IPS-18c (cell line): Measurements from ENCODE around the gene TRIM29.

Experiments
- H3K4me3 ChIP-seq: 2 replicates; pipeline ENCODE4 v1.7.0; 2013; ENCODE audit warnings: low read depth, mild to moderate bottlenecking, low read length, moderate library complexity; ENCODE audit not compliant: insufficient read depth
- H3K9me3 ChIP-seq: one replicate; pipeline ENCODE4 v1.6.1; 2013; ENCODE audit warnings: mild to moderate bottlenecking, low read length, moderate library complexity; ENCODE audit not compliant: control insufficient read depth, insufficient read depth

TRIM29 gene

GRCh38 chr11:120174866-120175265, 37.0 kb upstream of the TRIM29 start:
- no peak overlapping the region for H3K4me3 ChIP-seq

DNA sequence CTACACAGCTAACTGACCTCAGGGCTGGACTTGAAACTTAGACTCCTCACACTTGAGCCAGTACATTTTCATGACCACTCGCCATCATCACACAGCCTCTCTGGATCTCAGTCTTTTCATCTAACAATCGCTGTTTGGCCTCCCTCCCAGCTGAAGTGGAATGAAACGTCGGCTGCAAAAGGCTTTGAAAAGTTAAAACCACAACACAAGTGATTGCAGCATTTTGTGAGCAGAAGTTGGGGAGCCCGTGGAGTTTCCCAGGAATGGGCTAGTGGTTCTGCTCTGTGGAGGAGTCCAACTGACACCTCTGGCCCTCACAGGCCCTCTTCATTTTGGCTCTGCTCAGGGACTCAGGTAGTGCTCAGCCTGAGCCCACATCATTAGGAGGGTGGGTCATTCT, 35.9 kb upstream of the TRIM29 start:
- Histone ChIP-seq H3K9me3 (no peaks in the 10 kb centered on the region), H3K4me3 (no peak overlapping the region)

More at GRCh38 chr11:120174866-120175265, 37.0 kb upstream of the TRIM29 start:
- no peaks in the 10 kb centered on the region for H3K9me3 ChIP-seq

GRCh38 chr11:120173019-120173705, 35.2 kb upstream of the TRIM29 start:
- Histone ChIP-seq H3K4me3 (no peak overlapping the region), H3K9me3 (no peaks in the 10 kb centered on the region)

- Histone ChIP-seq H3K9me3 (no peaks in the 10 kb centered on the region), H3K4me3 (no peak overlapping the region)
Measured at GRCh38 chr11:120172054-120172911, 34.4 kb upstream of the TRIM29 start.

GRCh38 chr11:120170741-120171261, 32.9 kb upstream of the TRIM29 start:
- Histone ChIP-seq H3K9me3 (no peaks in the 10 kb centered on the region), H3K4me3 (no peak overlapping the region)

DNA sequence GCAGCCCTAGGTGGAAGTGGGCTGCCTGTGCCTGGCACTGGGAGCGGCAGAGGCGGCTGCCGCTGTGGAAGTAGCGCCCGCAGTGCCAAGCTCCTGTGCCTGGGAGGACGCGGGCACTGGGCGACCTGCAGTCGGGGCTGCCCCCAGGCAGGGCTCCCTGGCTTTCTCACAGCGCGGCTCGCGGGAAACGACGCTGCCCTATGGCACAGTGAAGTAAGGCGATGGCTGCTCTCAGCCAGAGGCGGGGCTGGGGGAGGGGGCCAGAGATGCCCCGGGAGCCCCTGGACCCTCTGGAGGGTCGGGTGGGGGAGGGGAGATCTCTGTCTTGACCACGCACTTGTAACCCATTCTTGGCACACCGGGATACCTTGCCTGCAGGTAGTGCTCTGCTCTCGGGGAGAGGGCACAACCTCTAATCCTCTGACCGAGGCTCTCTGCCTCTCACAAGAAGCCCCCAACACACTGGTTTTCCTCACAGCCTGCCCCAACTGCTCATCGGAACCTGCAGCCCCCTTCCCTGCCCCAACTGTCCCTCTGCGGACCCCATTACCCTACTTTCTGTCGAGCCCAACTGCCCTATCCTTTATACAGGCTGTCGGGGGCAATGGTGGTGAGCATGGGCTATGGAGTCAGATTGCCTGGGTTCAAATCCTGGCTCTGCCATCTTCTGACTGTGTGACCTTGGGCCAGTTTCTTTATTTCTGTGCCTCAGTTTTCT, 32.2 kb upstream of the TRIM29 start:
- no peaks in the 10 kb centered on the region for H3K9me3 ChIP-seq
- H3K4me3 ChIP-seq: no peak overlapping the region

DNA sequence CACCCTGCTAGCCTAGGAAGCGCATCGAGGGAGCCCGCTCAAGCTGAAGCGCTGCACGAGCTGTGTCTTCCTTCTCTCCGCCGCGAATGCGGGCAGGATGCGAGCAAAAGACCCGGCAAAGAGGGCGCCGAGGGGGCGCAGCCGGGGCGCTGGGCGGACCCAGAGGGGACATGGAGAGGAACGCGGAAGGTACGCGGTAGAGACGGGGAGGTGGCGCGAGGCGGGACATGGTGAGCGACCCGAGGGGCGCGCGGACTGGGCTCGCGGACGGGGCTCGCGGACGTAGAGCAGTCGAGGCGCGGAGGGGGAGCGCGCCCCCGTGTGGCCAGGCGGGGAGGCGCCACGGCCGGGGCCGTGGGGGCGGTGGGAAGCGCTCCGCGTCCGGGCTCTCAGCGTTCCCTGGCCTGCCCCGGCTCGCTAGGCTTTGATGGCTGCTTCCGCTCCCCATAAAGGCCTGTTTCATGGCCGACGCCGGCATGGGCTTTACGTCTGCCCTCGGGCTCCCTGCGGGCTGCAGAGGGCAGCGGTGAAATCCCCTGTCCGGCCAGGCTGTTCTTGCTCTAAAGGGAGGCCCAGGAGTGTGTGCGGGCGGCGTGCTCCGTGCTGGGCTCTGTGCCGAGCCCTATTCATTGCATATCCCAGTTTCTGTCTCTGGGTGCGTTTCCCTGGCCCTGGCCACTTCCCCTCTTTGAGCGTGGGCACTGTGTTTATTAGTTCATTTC, 31.2 kb upstream of the TRIM29 start:
- no peaks in the 10 kb centered on the region for H3K9me3 ChIP-seq
- H3K4me3 ChIP-seq: peak overlapping the region; percentile 70

GRCh38 chr11:120168108-120168959, 30.4 kb upstream of the TRIM29 start:
- H3K9me3 ChIP-seq: no peaks in the 10 kb centered on the region
- H3K4me3 ChIP-seq: peak overlapping the region; percentile 70

GRCh38 chr11:120167659-120168058, 29.7 kb upstream of the TRIM29 start:
- Histone ChIP-seq H3K4me3 (no peak overlapping the region), H3K9me3 (no peaks in the 10 kb centered on the region)

GRCh38 chr11:120160436-120160835, 22.5 kb upstream of the TRIM29 start:
- H3K9me3 ChIP-seq: no peaks in the 10 kb centered on the region
- no peak overlapping the region for H3K4me3 ChIP-seq

GRCh38 chr11:120153221-120153620, 15.3 kb upstream of the TRIM29 start:
- H3K4me3 ChIP-seq: no peak overlapping the region
- peaks cover 2% of the 10 kb centered on the region for H3K9me3 ChIP-seq

- Histone ChIP-seq H3K9me3 (peaks cover 2% of the 10 kb centered on the region), H3K4me3 (no peak overlapping the region)
Measured at GRCh38 chr11:120151536-120151935, 13.6 kb upstream of the TRIM29 start.

GRCh38 chr11:120149246-120149645, 11.3 kb upstream of the TRIM29 start:
- peaks cover 2% of the 10 kb centered on the region for H3K9me3 ChIP-seq
- no peak overlapping the region for H3K4me3 ChIP-seq

- no peak overlapping the region for H3K4me3 ChIP-seq
Measured at GRCh38 chr11:120147950-120148270, 10.0 kb upstream of the TRIM29 start.

DNA sequence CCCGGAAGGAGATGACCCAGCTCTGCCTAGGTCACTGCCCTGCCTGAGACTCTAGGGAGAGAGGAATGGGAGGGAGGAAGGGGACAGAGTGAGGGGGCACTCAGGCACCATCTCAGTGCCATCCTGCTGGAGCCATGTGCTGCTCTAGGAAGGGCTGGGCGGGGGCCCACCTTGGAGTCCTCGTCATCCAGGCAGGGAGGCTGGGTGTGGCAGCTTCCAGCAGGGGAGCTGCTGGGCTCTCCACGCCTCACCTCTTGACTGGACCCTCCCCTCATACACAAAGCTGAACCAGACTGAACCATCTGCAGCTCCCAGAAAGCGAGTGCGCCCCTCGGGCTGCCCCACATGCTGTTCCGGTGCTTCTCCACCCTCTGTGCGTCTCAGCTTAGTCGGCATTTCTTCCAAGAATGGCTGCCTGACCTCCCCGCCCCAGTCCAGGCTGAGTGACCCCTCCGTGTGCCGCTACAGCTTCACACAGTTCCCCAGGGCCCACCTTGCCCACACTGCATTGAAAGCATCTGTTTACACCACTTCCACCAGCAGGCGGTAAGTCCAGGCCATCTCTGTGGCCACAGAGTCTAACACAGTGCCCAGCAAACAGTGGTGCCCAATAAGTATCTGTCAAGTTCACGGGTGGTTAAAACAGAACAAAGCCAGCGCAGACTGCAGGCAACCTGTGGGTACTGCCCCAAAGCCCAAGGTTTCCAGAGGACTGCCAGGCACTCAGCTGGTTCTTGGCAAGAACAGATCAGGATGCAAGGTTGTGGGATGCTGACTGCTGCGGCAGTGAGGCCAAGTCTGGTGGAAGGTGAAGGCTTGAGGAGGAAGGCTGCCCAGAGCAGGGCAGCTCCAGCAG, 9.4 kb upstream of the TRIM29 start:
- Histone ChIP-seq H3K9me3 (no peaks in the 10 kb centered on the region), H3K4me3 (no peak overlapping the region)

More at GRCh38 chr11:120147950-120148270, 10.0 kb upstream of the TRIM29 start:
- no peaks in the 10 kb centered on the region for H3K9me3 ChIP-seq
